Neural cell (in vitro differentiated cells): ENCODE results near the gene CCDC107.

Experiments
- EP300 ChIP-seq: fragments of 450-650 bp; conservative IDR thresholded peaks from 2 replicates; pipeline ENCODE4 v1.6.1; 2014; ENCODE audit warnings: antibody characterized with exemption, mild to moderate bottlenecking, moderate library complexity; ENCODE audit not compliant: poor library complexity, severe bottlenecking
- MXI1 ChIP-seq: fragments of 450-650 bp; conservative IDR thresholded peaks from 2 replicates; pipeline ENCODE4 v1.6.1; 2014; ENCODE audit warnings: antibody characterized with exemption, mild to moderate bottlenecking; ENCODE audit not compliant: poor library complexity, severe bottlenecking
- POLR2AphosphoS5 ChIP-seq: IDR thresholded peaks from 2 replicates; pipeline ENCODE4 v1.6.1; 2012
- RAD21 ChIP-seq: fragments of 450-650 bp; conservative IDR thresholded peaks from 2 replicates; pipeline ENCODE4 v1.6.1; 2014; ENCODE audit warnings: antibody characterized with exemption, mild to moderate bottlenecking, moderate library complexity
- TF ChIP-seq, protein P1 (sequence below): IDR thresholded peaks from 2 replicates; pipeline ENCODE4 v1.6.1; 2012; ENCODE audit warnings: borderline replicate concordance
- TF ChIP-seq, protein P2 (sequence below): fragments of 450-650 bp; IDR thresholded peaks from 2 replicates; pipeline ENCODE4 v1.5.1; 2014; ENCODE audit warnings: antibody characterized with exemption, mild to moderate bottlenecking, moderate library complexity; ENCODE audit not compliant: poor library complexity, severe bottlenecking

DNA sequence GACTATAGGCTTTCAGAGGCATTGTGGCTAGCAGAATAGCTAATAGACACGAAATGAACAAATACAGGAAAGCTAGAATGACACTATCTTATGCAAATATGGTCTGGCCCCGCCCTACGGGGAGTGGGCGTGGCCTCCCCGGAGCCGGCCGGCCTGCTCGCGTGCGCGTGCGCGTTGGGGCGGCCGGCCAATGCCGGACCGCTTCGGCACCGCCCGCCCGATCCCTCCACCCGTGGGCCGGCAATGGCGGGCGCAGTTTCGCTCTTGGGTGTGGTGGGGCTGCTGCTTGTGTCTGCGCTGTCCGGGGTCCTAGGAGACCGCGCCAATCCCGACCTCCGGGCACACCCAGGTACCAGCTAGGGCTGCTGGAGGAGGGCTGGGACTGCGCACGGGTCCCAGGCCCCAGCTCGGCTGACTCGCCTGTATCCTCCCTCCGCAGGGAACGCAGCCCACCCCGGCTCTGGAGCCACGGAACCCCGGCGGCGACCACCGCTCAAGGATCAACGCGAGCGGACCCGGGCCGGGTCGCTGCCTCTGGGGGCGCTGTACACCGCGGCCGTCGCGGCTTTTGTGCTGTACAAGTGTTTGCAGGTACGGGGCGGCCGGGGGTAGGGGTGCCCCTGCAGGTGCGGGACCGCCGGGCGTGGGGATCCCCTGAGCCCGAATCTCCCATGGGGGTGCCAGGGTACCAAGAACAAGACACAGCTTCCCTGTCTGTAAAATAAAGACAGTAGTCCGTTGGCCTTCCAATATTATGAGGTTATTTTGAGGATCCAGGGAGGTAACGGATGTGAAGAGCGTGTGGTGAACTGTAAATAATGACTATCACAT is at the start of gene CCDC107:
- TF ChIP-seq, protein P1, sequence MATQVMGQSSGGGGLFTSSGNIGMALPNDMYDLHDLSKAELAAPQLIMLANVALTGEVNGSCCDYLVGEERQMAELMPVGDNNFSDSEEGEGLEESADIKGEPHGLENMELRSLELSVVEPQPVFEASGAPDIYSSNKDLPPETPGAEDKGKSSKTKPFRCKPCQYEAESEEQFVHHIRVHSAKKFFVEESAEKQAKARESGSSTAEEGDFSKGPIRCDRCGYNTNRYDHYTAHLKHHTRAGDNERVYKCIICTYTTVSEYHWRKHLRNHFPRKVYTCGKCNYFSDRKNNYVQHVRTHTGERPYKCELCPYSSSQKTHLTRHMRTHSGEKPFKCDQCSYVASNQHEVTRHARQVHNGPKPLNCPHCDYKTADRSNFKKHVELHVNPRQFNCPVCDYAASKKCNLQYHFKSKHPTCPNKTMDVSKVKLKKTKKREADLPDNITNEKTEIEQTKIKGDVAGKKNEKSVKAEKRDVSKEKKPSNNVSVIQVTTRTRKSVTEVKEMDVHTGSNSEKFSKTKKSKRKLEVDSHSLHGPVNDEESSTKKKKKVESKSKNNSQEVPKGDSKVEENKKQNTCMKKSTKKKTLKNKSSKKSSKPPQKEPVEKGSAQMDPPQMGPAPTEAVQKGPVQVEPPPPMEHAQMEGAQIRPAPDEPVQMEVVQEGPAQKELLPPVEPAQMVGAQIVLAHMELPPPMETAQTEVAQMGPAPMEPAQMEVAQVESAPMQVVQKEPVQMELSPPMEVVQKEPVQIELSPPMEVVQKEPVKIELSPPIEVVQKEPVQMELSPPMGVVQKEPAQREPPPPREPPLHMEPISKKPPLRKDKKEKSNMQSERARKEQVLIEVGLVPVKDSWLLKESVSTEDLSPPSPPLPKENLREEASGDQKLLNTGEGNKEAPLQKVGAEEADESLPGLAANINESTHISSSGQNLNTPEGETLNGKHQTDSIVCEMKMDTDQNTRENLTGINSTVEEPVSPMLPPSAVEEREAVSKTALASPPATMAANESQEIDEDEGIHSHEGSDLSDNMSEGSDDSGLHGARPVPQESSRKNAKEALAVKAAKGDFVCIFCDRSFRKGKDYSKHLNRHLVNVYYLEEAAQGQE = peak; percentile 66
- TF ChIP-seq EP300 (peak; percentile 54), RAD21 (peak; percentile 75), POLR2AphosphoS5 (peak; percentile 83), MXI1 (no peak)
- TF ChIP-seq, protein P2, sequence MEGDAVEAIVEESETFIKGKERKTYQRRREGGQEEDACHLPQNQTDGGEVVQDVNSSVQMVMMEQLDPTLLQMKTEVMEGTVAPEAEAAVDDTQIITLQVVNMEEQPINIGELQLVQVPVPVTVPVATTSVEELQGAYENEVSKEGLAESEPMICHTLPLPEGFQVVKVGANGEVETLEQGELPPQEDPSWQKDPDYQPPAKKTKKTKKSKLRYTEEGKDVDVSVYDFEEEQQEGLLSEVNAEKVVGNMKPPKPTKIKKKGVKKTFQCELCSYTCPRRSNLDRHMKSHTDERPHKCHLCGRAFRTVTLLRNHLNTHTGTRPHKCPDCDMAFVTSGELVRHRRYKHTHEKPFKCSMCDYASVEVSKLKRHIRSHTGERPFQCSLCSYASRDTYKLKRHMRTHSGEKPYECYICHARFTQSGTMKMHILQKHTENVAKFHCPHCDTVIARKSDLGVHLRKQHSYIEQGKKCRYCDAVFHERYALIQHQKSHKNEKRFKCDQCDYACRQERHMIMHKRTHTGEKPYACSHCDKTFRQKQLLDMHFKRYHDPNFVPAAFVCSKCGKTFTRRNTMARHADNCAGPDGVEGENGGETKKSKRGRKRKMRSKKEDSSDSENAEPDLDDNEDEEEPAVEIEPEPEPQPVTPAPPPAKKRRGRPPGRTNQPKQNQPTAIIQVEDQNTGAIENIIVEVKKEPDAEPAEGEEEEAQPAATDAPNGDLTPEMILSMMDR = peak; percentile 96
